Lower leg skin (tissue), 3 donors: ENCODE data around the gene REC114.

Experiments used
- POLR2A ChIP-seq, 2 donors: fragments of 450-650 bp; IDR thresholded peaks; one replicate each; pipeline ENCODE4 v1.6.1; 2016 to 2017; ENCODE audit warnings: antibody characterized with exemption in 2 of 2, mild to moderate bottlenecking in 1 of 2, moderate library complexity in 1 of 2
- TF ChIP-seq, protein P1 (sequence below), 3 donors: fragments of 450-650 bp; IDR thresholded peaks; one replicate each; pipeline ENCODE4 v1.5.1; 2016; ENCODE audit warnings: antibody characterized with exemption in 3 of 3, mild to moderate bottlenecking in 3 of 3, moderate library complexity in 2 of 3

GRCh38 chr15:73395671-73396070 is 47.3 kb upstream of the REC114 start:
- no peak for TF ChIP-seq POLR2A (IDR thresholded peaks at IDR 0.05)
- TF ChIP-seq, protein P1, sequence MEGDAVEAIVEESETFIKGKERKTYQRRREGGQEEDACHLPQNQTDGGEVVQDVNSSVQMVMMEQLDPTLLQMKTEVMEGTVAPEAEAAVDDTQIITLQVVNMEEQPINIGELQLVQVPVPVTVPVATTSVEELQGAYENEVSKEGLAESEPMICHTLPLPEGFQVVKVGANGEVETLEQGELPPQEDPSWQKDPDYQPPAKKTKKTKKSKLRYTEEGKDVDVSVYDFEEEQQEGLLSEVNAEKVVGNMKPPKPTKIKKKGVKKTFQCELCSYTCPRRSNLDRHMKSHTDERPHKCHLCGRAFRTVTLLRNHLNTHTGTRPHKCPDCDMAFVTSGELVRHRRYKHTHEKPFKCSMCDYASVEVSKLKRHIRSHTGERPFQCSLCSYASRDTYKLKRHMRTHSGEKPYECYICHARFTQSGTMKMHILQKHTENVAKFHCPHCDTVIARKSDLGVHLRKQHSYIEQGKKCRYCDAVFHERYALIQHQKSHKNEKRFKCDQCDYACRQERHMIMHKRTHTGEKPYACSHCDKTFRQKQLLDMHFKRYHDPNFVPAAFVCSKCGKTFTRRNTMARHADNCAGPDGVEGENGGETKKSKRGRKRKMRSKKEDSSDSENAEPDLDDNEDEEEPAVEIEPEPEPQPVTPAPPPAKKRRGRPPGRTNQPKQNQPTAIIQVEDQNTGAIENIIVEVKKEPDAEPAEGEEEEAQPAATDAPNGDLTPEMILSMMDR (IDR thresholded peaks at IDR 0.05), result no peak
